GM18867 (cell line): ENCODE data around the gene POLR2E.

Experiments
- ATAC-seq: cut with Tn5 transposase; IDR thresholded peaks from one replicate; pipeline ENCODE4 v1.9.1; 2021; ENCODE audit warnings: mild to moderate bottlenecking, moderate library complexity; ENCODE audit not compliant: unreplicated experiment

Gene POLR2E

GRCh38 chr19:1098177-1099051 is 3.2 kb upstream of the POLR2E start:
- ATAC-seq: no peak

GRCh38 chr19:1097810-1098176 is 2.6 kb upstream of the POLR2E start:
- ATAC-seq: no peak

- no peak for ATAC-seq
Observed at GRCh38 chr19:1094655-1094977, 559 bp downstream of the POLR2E start.

GRCh38 chr19:1093811-1094553 is 1.2 kb downstream of the POLR2E start:
- no peak for ATAC-seq

- ATAC-seq: no peak
Observed at GRCh38 chr19:1093330-1093729, 1.8 kb downstream of the POLR2E start.

GRCh38 chr19:1091544-1092175 is 3.5 kb downstream of the POLR2E start:
- ATAC-seq: no peak

GRCh38 chr19:1090731-1091543 is 4.2 kb downstream of the POLR2E start:
- ATAC-seq: no peak

GRCh38 chr19:1089891-1090290 is 5.3 kb downstream of the POLR2E start:
- ATAC-seq: no peak

- no peak for ATAC-seq
Observed at GRCh38 chr19:1089126-1089771, 5.9 kb downstream of the POLR2E start.

GRCh38 chr19:1088416-1089010 is 6.7 kb downstream of the POLR2E start:
- ATAC-seq: no peak

- no peak for ATAC-seq
Observed at GRCh38 chr19:1087813-1088415, 7.3 kb downstream of the POLR2E start.

GRCh38 chr19:1086613-1087012 is 8.6 kb downstream of the POLR2E start:
- ATAC-seq: no peak

GRCh38 chr19:1085676-1086442 is 9.3 kb downstream of the POLR2E start:
- no peak for ATAC-seq

- ATAC-seq: no peak
Observed at GRCh38 chr19:1085053-1085658, 10.0 kb downstream of the POLR2E start.

- ATAC-seq: no peak
Observed at GRCh38 chr19:1084024-1084868, 10.9 kb downstream of the POLR2E start.

GRCh38 chr19:1082928-1083816 is 12.0 kb downstream of the POLR2E start:
- no peak for ATAC-seq
